Neural cell (in vitro differentiated cells): ENCODE results near the gene ZDHHC14.

Source experiments
- EP300 ChIP-seq: fragments of 450-650 bp; conservative IDR thresholded peaks from 2 replicates; pipeline ENCODE4 v1.6.1; 2014; ENCODE audit warnings: antibody characterized with exemption, mild to moderate bottlenecking, moderate library complexity; ENCODE audit not compliant: poor library complexity, severe bottlenecking
- POLR2AphosphoS5 ChIP-seq: IDR thresholded peaks from 2 replicates; pipeline ENCODE4 v1.6.1; 2012
- RAD21 ChIP-seq: fragments of 450-650 bp; conservative IDR thresholded peaks from 2 replicates; pipeline ENCODE4 v1.6.1; 2014; ENCODE audit warnings: antibody characterized with exemption, mild to moderate bottlenecking, moderate library complexity
- REST ChIP-seq: IDR thresholded peaks from 2 replicates; pipeline ENCODE4 v1.6.1; 2012; ENCODE audit warnings: borderline replicate concordance
- TAF1 ChIP-seq: IDR thresholded peaks from 2 replicates; pipeline ENCODE4 v1.6.1; 2012; ENCODE audit warnings: low read depth
- TF ChIP-seq, protein P1 (sequence below): fragments of 450-650 bp; IDR thresholded peaks from 2 replicates; pipeline ENCODE4 v1.5.1; 2014; ENCODE audit warnings: antibody characterized with exemption, mild to moderate bottlenecking, moderate library complexity; ENCODE audit not compliant: poor library complexity, severe bottlenecking

GRCh38 chr6:157574851-157575424, 193.9 kb downstream of the ZDHHC14 start:
- TF ChIP-seq, protein P1, sequence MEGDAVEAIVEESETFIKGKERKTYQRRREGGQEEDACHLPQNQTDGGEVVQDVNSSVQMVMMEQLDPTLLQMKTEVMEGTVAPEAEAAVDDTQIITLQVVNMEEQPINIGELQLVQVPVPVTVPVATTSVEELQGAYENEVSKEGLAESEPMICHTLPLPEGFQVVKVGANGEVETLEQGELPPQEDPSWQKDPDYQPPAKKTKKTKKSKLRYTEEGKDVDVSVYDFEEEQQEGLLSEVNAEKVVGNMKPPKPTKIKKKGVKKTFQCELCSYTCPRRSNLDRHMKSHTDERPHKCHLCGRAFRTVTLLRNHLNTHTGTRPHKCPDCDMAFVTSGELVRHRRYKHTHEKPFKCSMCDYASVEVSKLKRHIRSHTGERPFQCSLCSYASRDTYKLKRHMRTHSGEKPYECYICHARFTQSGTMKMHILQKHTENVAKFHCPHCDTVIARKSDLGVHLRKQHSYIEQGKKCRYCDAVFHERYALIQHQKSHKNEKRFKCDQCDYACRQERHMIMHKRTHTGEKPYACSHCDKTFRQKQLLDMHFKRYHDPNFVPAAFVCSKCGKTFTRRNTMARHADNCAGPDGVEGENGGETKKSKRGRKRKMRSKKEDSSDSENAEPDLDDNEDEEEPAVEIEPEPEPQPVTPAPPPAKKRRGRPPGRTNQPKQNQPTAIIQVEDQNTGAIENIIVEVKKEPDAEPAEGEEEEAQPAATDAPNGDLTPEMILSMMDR, result no peak
- no peak for TF ChIP-seq POLR2AphosphoS5
- no peak for TF ChIP-seq RAD21
- no peak for TF ChIP-seq EP300
- TF ChIP-seq TAF1, result no peak
- no peak for TF ChIP-seq REST
